ENCODE data around the gene FAM117B.
"Not testable (repeated sequence)": the region's sequence is repeated elsewhere in the genome, so short reads cannot be mapped to it uniquely, and the experiment has no call there.

The FAM117B gene

GRCh38 chr2:202786842-202787241 is 152.1 kb downstream of the FAM117B start:
- no peaks in the 10 kb centered on the region for H3K27me3 ChIP-seq (ENCODE audit: insufficient read depth, poor library complexity, severe bottlenecking)
- no peak for TF ChIP-seq REST (IDR thresholded peaks at IDR 0.05; ENCODE audit: insufficient replicate concordance, low read depth)
- no peak for TF ChIP-seq POLR2AphosphoS5 (IDR thresholded peaks at IDR 0.05; ENCODE audit: low read depth)
- TF ChIP-seq GABPA (IDR thresholded peaks at IDR 0.05; ENCODE audit: low read depth): no peak
- TF ChIP-seq SPI1 (IDR thresholded peaks at IDR 0.05; ENCODE audit: borderline replicate concordance, low read depth): no peak
- no peak overlapping the region for H3K27ac ChIP-seq (replicated peaks)
- no peak overlapping the region for H3K4me3 ChIP-seq (replicated peaks; ENCODE audit: insufficient read depth, low read length)
- DNase-seq (ENCODE audit: low read depth in 1 of 2, low spot score in 1 of 2): no peak

GRCh38 chr2:202790676-202791075 is 155.9 kb downstream of the FAM117B start:
- no peak overlapping the region for H3K27ac ChIP-seq (replicated peaks)
- no peak for TF ChIP-seq REST (IDR thresholded peaks at IDR 0.05; ENCODE audit: insufficient replicate concordance, low read depth)
- no peak for TF ChIP-seq POLR2AphosphoS5 (IDR thresholded peaks at IDR 0.05; ENCODE audit: low read depth)
- no peak for TF ChIP-seq SPI1 (IDR thresholded peaks at IDR 0.05; ENCODE audit: borderline replicate concordance, low read depth)
- no peak for TF ChIP-seq GABPA (IDR thresholded peaks at IDR 0.05; ENCODE audit: low read depth)
- TF ChIP-seq CTCF (IDR thresholded peaks at IDR 0.05; ENCODE audit: insufficient read depth, low read length): no peak
- no peaks in the 10 kb centered on the region for H3K27me3 ChIP-seq (ENCODE audit: insufficient read depth, poor library complexity, severe bottlenecking)
- H3K4me3 ChIP-seq (replicated peaks; ENCODE audit: insufficient read depth, low read length): no peak overlapping the region
- DNase-seq (ENCODE audit: low read depth in 1 of 2, low spot score in 1 of 2): no peak

- TF ChIP-seq POLR2AphosphoS5 (IDR thresholded peaks at IDR 0.05; ENCODE audit: low read depth): no peak
- H3K27me3 ChIP-seq (ENCODE audit: insufficient read depth, poor library complexity, severe bottlenecking): no peaks in the 10 kb centered on the region
- H3K27ac ChIP-seq (replicated peaks): no peak overlapping the region
- H3K4me3 ChIP-seq (replicated peaks; ENCODE audit: insufficient read depth, low read length): no peak overlapping the region
- DNase-seq (ENCODE audit: low read depth in 1 of 2, low spot score in 1 of 2): no peak
Measured at GRCh38 chr2:202797944-202798343, 163.2 kb downstream of the FAM117B start.

GRCh38 chr2:202805911-202806310 is 171.1 kb downstream of the FAM117B start:
- not testable (repeated sequence) for H3K4me3 ChIP-seq (replicated peaks; ENCODE audit: insufficient read depth, low read length); H3K27ac ChIP-seq (replicated peaks); H3K27me3 ChIP-seq (ENCODE audit: insufficient read depth, poor library complexity, severe bottlenecking); DNase-seq (ENCODE audit: low read depth in 1 of 2, low spot score in 1 of 2)

GRCh38 chr2:202807431-202808138 is 172.8 kb downstream of the FAM117B start:
- not testable (repeated sequence) for H3K27me3 ChIP-seq (ENCODE audit: insufficient read depth, poor library complexity, severe bottlenecking); DNase-seq (ENCODE audit: low read depth in 1 of 2, low spot score in 1 of 2); H3K4me3 ChIP-seq (replicated peaks; ENCODE audit: insufficient read depth, low read length); H3K27ac ChIP-seq (replicated peaks)

GRCh38 chr2:202808754-202809153 is 174.0 kb downstream of the FAM117B start:
- H3K27me3 ChIP-seq (ENCODE audit: insufficient read depth, poor library complexity, severe bottlenecking): no peaks in the 10 kb centered on the region
- H3K4me3 ChIP-seq (replicated peaks; ENCODE audit: insufficient read depth, low read length): no peak overlapping the region
- DNase-seq (ENCODE audit: low read depth in 1 of 2, low spot score in 1 of 2): no peak
- TF ChIP-seq POLR2AphosphoS5 (IDR thresholded peaks at IDR 0.05; ENCODE audit: low read depth) (no peak), GABPA (IDR thresholded peaks at IDR 0.05; ENCODE audit: low read depth) (no peak), CTCF (IDR thresholded peaks at IDR 0.05; ENCODE audit: insufficient read depth, low read length) (no peak), REST (IDR thresholded peaks at IDR 0.05; ENCODE audit: insufficient replicate concordance, low read depth) (no peak), SPI1 (IDR thresholded peaks at IDR 0.05; ENCODE audit: borderline replicate concordance, low read depth) (no peak)
- H3K27ac ChIP-seq (replicated peaks): no peak overlapping the region
